CD4-positive, alpha-beta memory T cell (primary cell): ENCODE results near the gene SORCS2. TPM values are rescaled to one million over a fixed set of nuclear protein-coding genes. Genes with fewer than 3 reads are reported as not detected.

Source experiments
- CTCF ChIA-PET: fragments of 350-600 bp; sonication (Branson Sonifier 250); formaldehyde crosslinking; loops from one replicate; lab custom pipeline; 2021; ENCODE audit warnings: inconsistent platforms; ENCODE audit not compliant: partially characterized antibody; lab: Charles Lee
- POLR2A ChIA-PET: fragments of 350-600 bp; sonication (Branson Sonifier 250); formaldehyde crosslinking; loops from one replicate; lab custom pipeline; 2021; ENCODE audit not compliant: partially characterized antibody; lab: Charles Lee
- DNase-seq, 5 donors: peaks; one replicate each; pipeline versions ENCODE4 v3.0.0 to v3.0.0-alpha.2; 2020 to 2022; ENCODE audit warnings: mixed read lengths in 1 of 5
- H3K27ac ChIP-seq: one replicate; pipeline ENCODE4 v1.7.0; 2013; ENCODE audit warnings: low read depth, low read length
- H3K27me3 ChIP-seq: 2 replicates; pipeline ENCODE4 v1.7.0; 2013; ENCODE audit warnings: mild to moderate bottlenecking, low read length, moderate library complexity; ENCODE audit not compliant: insufficient read depth
- H3K36me3 ChIP-seq: 2 replicates; pipeline ENCODE4 v1.7.0; 2013; ENCODE audit warnings: mild to moderate bottlenecking, low read length, moderate library complexity; ENCODE audit not compliant: insufficient read depth
- H3K4me1 ChIP-seq: 2 replicates; pipeline ENCODE4 v1.7.0; 2013; ENCODE audit warnings: mild to moderate bottlenecking, low read length, moderate library complexity; ENCODE audit not compliant: insufficient read depth
- H3K4me3 ChIP-seq, 2 donors: one replicate each; pipeline ENCODE4 v1.7.0; 2013; ENCODE audit warnings: low read length in 2 of 2, mild to moderate bottlenecking in 1 of 2
- H3K9me3 ChIP-seq, 2 donors: one replicate each; pipeline ENCODE4 v1.7.0; 2013; ENCODE audit warnings: low read length in 2 of 2, control low read depth in 1 of 2; ENCODE audit not compliant: control insufficient read depth in 1 of 2
- H3K27ac Mint-ChIP-seq, 7 donors: one replicate each; pipeline ENCODE4 v1.8.0; 2020 to 2021; ENCODE audit warnings: mixed read lengths in 7 of 7, mild to moderate bottlenecking in 6 of 7, inconsistent platforms in 3 of 7, moderate library complexity in 3 of 7
- H3K27me3 Mint-ChIP-seq, 2 donors: one replicate each; pipeline ENCODE4 v1.8.0; 2020 to 2021; ENCODE audit warnings: mixed read lengths in 2 of 2
- H3K36me3 Mint-ChIP-seq, 2 donors: one replicate each; pipeline ENCODE4 v1.8.0; 2020 to 2021; ENCODE audit warnings: mixed read lengths in 2 of 2, inconsistent platforms in 1 of 2, mild to moderate bottlenecking in 1 of 2
- H3K4me1 Mint-ChIP-seq, 4 donors: one replicate each; pipeline ENCODE4 v1.8.0; 2020 to 2021; ENCODE audit warnings: mixed read lengths in 4 of 4, mild to moderate bottlenecking in 1 of 4
- H3K4me3 Mint-ChIP-seq, 8 donors: one replicate each; pipeline ENCODE4 v1.8.0; 2020 to 2021; ENCODE audit warnings: mixed read lengths in 8 of 8, mild to moderate bottlenecking in 7 of 8, moderate library complexity in 6 of 8, inconsistent platforms in 3 of 8
- H3K9me3 Mint-ChIP-seq, 8 donors: one replicate each; pipeline ENCODE4 v1.8.0; 2020 to 2021; ENCODE audit warnings: mixed read lengths in 8 of 8, mild to moderate bottlenecking in 5 of 8, inconsistent platforms in 3 of 8, moderate library complexity in 1 of 8
- intact Hi-C: fragments of 100-400 bp; cut with micrococcal nuclease; formaldehyde crosslinking; loops from one replicate; pipeline ENCODE4 v1.15.1; 2023
- polyA plus RNA-seq, 2 donors: library from polyadenylated mRNA; unstranded; fragments of 300-500 nt; fragmentation: Illumina TruSeq; gene quantifications; one replicate each; pipeline ENCODE4 v1.2.3, GENCODE V29; 2021
- total RNA-seq, 2 experiments: library from RNA; stranded (reverse); gene quantifications; one replicate each; pipeline ENCODE4 v1.2.3, GENCODE V29; 2021

The SORCS2 gene
- total and polyA plus RNA-seq, 4 experiments from 2014 or later: not detected

DNA sequence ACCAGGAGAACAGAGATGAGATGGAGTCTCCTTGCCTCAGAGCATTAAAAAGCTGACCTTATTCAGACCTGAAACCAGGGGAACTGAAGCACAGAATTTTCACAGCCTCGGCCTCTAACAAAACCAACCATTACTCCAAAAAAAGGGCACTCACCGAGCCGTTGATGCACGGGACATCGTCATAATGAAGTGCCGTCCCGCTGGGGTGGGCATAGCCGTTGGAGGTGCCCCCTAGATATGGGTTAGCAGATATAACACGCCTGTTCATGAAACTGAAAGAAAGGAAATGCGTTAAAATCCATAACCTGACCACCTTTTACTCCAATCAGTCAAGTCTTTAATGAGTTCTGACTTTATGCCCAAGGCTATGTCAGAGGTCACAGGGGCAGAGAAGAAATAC lies 593.7 kb downstream of the SORCS2 start:
- Mint-ChIP-seq H3K4me1 (peaks cover 26 to 55% (median 43%) of the 10 kb centered on the region in 4 donors), H3K27ac (peak overlapping the region in 2 of 7 donors; percentile 23 to 76), H3K36me3 (peaks cover 24 to 43% of the 10 kb centered on the region in 2 donors), H3K4me3 (no peak overlapping the region), H3K27me3 (no peaks in the 10 kb centered on the region), H3K9me3 (no peaks in the 10 kb centered on the region)
- intact Hi-C loops: no loop called here
- no peak for DNase-seq
- ChIA-PET CTCF (interaction anchor here (1.8 kb wide), 1 partner anchor 16 kb away, joined by 5 read pairs; no protein-coding TSS in a partner anchor), POLR2A (no interaction called here)
- no peaks in the 10 kb centered on the region for H3K27me3 ChIP-seq
- no peak overlapping the region for H3K27ac ChIP-seq
- no peaks in the 10 kb centered on the region for H3K9me3 ChIP-seq
- peaks cover 30% of the 10 kb centered on the region for H3K4me1 ChIP-seq
- H3K36me3 ChIP-seq: no peaks in the 10 kb centered on the region
- no peak overlapping the region for H3K4me3 ChIP-seq

DNA sequence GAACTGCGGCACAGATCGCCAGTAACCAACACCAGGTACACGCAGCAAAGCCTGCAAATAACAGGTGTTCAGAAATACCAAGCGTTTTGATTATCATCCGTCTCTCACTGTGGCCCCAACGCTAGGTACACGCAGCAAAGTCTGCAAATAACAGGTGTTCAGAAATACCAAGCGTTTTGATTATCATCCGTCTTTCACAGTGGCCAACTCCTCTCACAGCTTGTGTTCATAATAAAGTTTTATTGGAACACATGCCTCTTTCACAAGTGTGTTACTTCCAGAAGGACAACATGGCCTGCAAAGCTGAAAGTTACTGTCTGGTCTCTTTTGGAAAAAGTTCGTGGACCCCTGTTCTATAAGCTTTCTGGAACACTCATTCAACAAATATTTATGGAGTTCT lies 594.2 kb downstream of the SORCS2 start:
- POLR2A ChIA-PET: no interaction called here

DNA sequence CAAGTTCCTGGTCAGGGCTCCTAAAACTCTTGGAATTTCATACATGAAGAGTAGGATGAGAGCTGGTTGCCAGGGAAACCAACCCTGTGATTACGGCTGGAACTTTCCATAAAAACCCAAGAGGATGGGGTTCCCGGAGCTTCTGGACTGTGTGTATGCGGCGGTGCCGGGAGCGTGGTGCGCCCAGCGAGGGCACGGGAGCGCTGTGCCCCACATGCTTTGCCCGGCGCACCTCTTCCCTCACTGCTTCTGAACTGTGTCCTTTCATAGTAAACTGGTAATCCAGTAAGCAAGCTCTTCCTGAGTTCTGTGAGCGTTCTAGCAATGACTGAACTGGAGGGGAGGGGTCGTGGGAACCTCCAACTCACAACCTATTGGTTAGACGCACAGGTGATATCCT lies 594.7 kb downstream of the SORCS2 start:
- Histone ChIP-seq H3K4me3 (no peak overlapping the region), H3K4me1 (peaks cover 20% of the 10 kb centered on the region), H3K27ac (no peak overlapping the region), H3K36me3 (no peaks in the 10 kb centered on the region), H3K27me3 (no peaks in the 10 kb centered on the region), H3K9me3 (no peaks in the 10 kb centered on the region)
- intact Hi-C loops: no loop called here
- Mint-ChIP-seq H3K9me3 (no peaks in the 10 kb centered on the region), H3K4me1 (peaks cover 17 to 44% (median 34%) of the 10 kb centered on the region in 4 donors), H3K36me3 (peaks cover 30 to 52% of the 10 kb centered on the region in 2 donors), H3K4me3 (no peak overlapping the region), H3K27ac (no peak overlapping the region), H3K27me3 (no peaks in the 10 kb centered on the region)
- ChIA-PET CTCF (interaction anchor here (1.8 kb wide), 1 partner anchor 15 kb away, joined by 5 read pairs; no protein-coding TSS in a partner anchor), POLR2A (no interaction called here)
- DNase-seq: no peak

More for the DNA sequence above, 594.2 kb downstream of the SORCS2 start:
- Mint-ChIP-seq H3K27ac (no peak overlapping the region), H3K36me3 (peaks cover 28 to 47% of the 10 kb centered on the region in 2 donors), H3K27me3 (no peaks in the 10 kb centered on the region), H3K9me3 (no peaks in the 10 kb centered on the region), H3K4me1 (peaks cover 21 to 50% (median 39%) of the 10 kb centered on the region in 4 donors), H3K4me3 (no peak overlapping the region)
- H3K36me3 ChIP-seq: no peaks in the 10 kb centered on the region
- H3K9me3 ChIP-seq: no peaks in the 10 kb centered on the region
- DNase-seq: no peak
- CTCF ChIA-PET: interaction anchor here (1.8 kb wide), 1 partner anchor 16 kb away, joined by 5 read pairs; no protein-coding TSS in a partner anchor
- no peak overlapping the region for H3K4me3 ChIP-seq
- intact Hi-C loops: no loop called here
- peaks cover 25% of the 10 kb centered on the region for H3K4me1 ChIP-seq
- no peaks in the 10 kb centered on the region for H3K27me3 ChIP-seq
- H3K27ac ChIP-seq: no peak overlapping the region

DNA sequence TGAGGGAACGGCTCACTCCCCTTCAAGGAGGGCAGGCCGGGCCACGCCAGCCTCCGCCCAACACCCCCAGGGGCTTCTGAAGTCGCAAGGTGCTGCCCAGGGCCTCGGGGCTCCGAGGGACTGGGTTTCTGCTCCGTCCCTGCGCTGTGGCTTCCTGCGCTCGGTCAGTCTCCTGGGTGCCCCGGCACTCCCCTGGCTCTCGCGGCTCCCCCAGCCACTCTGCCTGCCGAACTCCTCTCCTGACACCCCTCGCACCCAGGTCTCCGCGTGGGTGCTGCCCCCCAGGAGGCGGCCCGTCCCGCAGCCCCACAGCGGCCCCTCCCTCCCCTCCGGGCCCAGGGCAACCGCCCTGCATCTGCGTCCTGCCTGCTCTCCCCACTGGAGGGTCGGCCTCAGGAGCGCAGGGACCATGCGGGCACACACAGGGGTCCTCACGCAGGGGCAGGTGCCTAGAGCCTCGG lies 595.4 kb downstream of the SORCS2 start:
- peaks cover 14 to 38% (median 28%) of the 10 kb centered on the region in 4 donors for H3K4me1 Mint-ChIP-seq
- Histone ChIP-seq H3K27me3 (no peaks in the 10 kb centered on the region), H3K27ac (no peak overlapping the region), H3K4me1 (peaks cover 13% of the 10 kb centered on the region), H3K36me3 (no peaks in the 10 kb centered on the region), H3K4me3 (no peak overlapping the region), H3K9me3 (no peaks in the 10 kb centered on the region)
- ChIA-PET POLR2A (no interaction called here), CTCF (interaction anchor here (1.8 kb wide), 1 partner anchor 14 kb away, joined by 5 read pairs; no protein-coding TSS in a partner anchor)
- intact Hi-C loops: no loop called here
- H3K27me3 Mint-ChIP-seq: no peaks in the 10 kb centered on the region
- peaks cover 32 to 57% of the 10 kb centered on the region in 2 donors for H3K36me3 Mint-ChIP-seq
- no peak overlapping the region for H3K27ac Mint-ChIP-seq
- DNase-seq: no peak
- H3K4me3 Mint-ChIP-seq: no peak overlapping the region
- no peaks in the 10 kb centered on the region for H3K9me3 Mint-ChIP-seq

DNA sequence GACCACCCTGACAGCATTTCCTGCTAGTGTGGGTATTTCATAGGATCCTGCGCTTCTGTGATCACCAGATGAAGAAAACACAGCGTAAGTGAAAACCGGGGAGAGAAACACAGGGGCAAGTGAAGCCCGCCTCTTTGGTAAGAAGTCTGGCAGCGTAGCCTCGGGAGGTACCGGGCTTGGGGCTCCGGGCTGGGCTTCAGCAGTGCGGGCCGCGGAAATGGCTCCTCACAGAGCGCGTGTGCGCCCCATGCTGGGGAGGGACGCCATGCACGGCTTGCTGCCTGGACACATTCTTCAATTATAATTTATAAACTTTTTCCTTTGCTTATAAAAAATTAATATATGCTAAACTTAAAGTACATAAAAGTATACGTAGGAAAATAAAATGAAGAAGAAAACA lies 595.9 kb downstream of the SORCS2 start:
- peak overlapping the region in 1 of 7 donors; percentile 60 for H3K27ac Mint-ChIP-seq
- no peak for DNase-seq
- CTCF ChIA-PET: no interaction called here
- Histone ChIP-seq H3K36me3 (no peaks in the 10 kb centered on the region), H3K9me3 (no peaks in the 10 kb centered on the region), H3K27me3 (no peaks in the 10 kb centered on the region), H3K4me1 (peaks cover 8% of the 10 kb centered on the region), H3K4me3 (no peak overlapping the region), H3K27ac (no peak overlapping the region)
- H3K9me3 Mint-ChIP-seq: no peaks in the 10 kb centered on the region
- no peak overlapping the region for H3K4me3 Mint-ChIP-seq
- no peaks in the 10 kb centered on the region for H3K27me3 Mint-ChIP-seq
- intact Hi-C loops: no loop called here
- peaks cover 12 to 33% (median 24%) of the 10 kb centered on the region in 4 donors for H3K4me1 Mint-ChIP-seq
- POLR2A ChIA-PET: no interaction called here
- peaks cover 33 to 58% of the 10 kb centered on the region in 2 donors for H3K36me3 Mint-ChIP-seq

DNA sequence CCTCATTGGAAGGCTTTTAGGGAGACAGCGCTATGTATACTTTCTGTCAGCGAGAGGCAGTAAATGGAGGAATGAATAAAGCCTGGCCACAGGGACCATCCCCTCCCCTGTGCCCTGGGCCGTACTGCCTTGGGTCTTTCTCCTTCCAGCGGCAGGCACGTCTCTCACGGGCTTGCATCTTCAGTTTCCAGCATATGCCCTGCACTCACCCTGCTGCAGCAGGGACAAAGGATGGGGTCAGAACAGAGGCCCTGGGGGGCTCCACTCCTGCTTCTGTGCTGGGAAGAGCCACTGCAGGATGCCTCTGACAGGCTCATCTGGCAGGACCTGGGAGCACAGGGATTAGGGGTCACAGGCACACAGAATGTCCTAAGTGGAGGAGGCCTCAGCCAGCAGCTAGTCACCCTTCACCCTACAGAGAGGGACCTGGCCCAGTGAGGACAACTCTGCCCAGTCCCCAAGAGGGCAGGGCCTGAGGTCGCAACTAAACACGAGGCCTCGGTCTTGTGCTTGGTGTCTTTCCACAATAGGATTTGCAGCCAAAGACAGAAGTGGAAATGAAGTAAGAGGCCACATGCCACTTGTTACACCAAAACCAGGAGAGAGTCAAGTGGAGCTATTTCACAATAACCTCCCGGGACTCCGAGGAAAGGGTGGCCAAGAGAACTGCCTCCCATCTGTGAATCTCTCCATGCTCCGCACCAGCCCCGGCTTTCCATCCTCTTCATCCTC lies 596.5 kb downstream of the SORCS2 start:
- Histone ChIP-seq H3K4me1 (peaks cover 2% of the 10 kb centered on the region), H3K4me3 (no peak overlapping the region), H3K36me3 (no peaks in the 10 kb centered on the region), H3K27ac (no peak overlapping the region), H3K27me3 (no peaks in the 10 kb centered on the region), H3K9me3 (no peaks in the 10 kb centered on the region)
- DNase-seq: no peak
- intact Hi-C loops: no loop called here
- CTCF ChIA-PET: interaction anchor here (1.0 kb wide), 1 partner anchor 16 kb away, joined by 3 read pairs; no protein-coding TSS in a partner anchor
- peaks cover 7 to 26% (median 18%) of the 10 kb centered on the region in 4 donors for H3K4me1 Mint-ChIP-seq
- no peak overlapping the region for H3K4me3 Mint-ChIP-seq
- peaks cover 36 to 61% of the 10 kb centered on the region in 2 donors for H3K36me3 Mint-ChIP-seq
- H3K9me3 Mint-ChIP-seq: no peaks in the 10 kb centered on the region
- peak overlapping the region in 1 of 7 donors; percentile 60 for H3K27ac Mint-ChIP-seq
- POLR2A ChIA-PET: no interaction called here
- H3K27me3 Mint-ChIP-seq: no peaks in the 10 kb centered on the region

DNA sequence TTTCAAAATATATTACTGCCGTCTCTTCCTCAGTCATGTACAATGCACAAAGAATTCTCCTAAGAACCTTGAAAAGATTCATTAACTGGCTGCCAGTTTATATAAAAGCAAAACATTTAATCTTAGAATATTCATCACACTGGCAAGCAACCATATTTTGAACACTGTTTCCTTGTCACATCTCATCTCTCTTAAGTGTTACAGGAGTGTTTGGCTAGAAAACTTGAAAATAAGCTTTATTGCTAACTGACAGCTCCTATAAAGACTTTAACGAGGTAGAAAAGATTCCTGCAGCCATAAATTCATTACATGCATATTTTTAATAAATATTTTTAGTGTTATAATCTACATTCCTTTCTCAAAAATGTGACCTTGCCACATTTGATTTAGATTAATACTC lies 597.7 kb downstream of the SORCS2 start:
- intact Hi-C loops: no loop called here
- ChIA-PET CTCF (interaction anchor here (0.8 to 1.4 kb wide), 2 partner anchors 12 to 19 kb away, joined by 3 to 4 read pairs; no protein-coding TSS in a partner anchor), POLR2A (no interaction called here)
- no peak for DNase-seq
- no peaks in the 10 kb centered on the region for H3K9me3 ChIP-seq
- H3K9me3 Mint-ChIP-seq: no peaks in the 10 kb centered on the region
- H3K4me1 Mint-ChIP-seq: peaks cover 7 to 15% (median 12%) of the 10 kb centered on the region in 4 donors
- H3K36me3 Mint-ChIP-seq: peaks cover 29 to 55% of the 10 kb centered on the region in 2 donors
- H3K27ac ChIP-seq: no peak overlapping the region
- H3K36me3 ChIP-seq: no peaks in the 10 kb centered on the region
- H3K27ac Mint-ChIP-seq: peak overlapping the region in 1 of 7 donors; percentile 48
- no peak overlapping the region for H3K4me3 ChIP-seq
- no peak overlapping the region for H3K4me3 Mint-ChIP-seq
- no peaks in the 10 kb centered on the region for H3K4me1 ChIP-seq
- H3K27me3 ChIP-seq: no peaks in the 10 kb centered on the region
- H3K27me3 Mint-ChIP-seq: no peaks in the 10 kb centered on the region
